ENCODE measurements around the gene PTMS.

Gene PTMS

GRCh38 chr12:6790496-6791150 is 24.5 kb downstream of the PTMS start:
- DNase-seq = no peak

- no peak for DNase-seq
Measured at GRCh38 chr12:6791931-6792520, 25.9 kb downstream of the PTMS start.

GRCh38 chr12:6792522-6793201 is 26.5 kb downstream of the PTMS start:
- no peak for DNase-seq

DNA sequence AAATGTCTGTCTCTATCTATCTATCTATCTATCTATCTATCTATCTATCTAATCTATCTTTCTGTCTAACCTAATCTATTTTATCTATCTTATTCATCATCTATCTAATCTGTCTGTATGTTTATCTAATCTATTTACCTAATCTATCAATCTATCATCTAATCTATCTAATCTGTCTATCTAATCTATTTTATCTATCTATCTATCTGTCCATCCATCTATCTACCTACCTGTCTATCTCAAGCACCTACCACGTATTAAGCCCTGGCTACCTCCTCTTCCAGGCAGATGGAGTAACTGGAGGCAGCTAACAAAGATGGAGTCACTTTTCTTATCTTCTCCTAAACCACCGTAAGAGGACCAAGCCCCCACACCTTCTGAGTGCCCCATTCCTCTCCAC is 28.9 kb downstream of the PTMS start:
- DNase-seq = no peak

DNA sequence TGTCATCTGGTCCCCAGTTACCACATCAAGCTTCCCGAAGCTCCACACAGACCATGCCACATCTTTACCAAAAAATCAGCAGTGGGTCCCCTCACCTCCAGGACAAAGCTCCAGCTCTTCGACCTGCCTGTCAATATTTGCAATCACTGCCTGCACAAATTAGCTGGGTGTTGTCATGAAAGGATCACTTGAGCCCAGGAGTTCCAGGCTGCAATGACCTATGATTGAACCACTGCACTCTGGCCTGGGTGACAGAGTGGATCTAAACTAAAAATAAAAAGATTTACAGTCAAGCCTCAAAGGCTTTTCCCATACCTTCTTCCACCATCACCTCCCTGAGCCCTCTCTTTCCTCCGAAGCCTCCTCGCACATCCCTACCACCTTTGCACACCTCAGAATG is 30.4 kb downstream of the PTMS start:
- no peak for DNase-seq

DNA sequence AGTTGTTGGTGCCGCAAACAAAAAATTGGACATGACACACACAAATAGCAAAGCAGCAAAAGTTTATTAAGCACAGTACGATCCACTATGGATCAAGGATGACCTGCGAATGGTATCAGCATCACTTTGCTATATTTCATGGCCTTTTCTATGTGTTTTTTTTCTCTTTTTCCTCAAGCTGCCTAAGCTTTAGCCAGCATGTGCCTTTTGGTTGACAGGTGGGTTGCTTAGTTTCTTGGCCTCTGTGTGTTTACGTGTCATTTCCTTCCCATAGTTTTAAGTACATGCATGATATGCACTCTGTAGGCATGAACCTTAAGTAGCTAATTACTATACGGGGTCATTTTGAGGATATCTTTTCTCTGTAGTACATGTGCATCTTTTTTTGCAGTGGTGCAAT is 33.0 kb downstream of the PTMS start:
- DNase-seq = no peak

DNA sequence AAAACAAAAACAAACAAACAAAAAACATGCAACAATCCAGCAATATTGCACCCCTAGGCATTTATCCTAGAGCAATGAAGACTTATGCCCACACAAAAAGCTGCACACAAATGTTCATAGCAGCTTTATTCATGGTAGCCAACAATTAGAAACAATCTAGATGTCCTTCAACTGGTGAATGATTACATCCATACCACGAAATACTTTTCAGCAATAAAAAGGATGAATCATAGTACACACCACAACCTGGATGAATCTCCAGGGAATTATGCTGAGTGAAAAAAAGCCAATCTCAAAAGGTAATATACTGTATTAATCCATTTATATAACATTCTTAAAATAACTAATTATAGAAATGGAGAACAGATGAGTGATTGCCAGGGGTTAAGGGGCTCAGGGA is 41.0 kb downstream of the PTMS start:
- DNase-seq = no peak

DNA sequence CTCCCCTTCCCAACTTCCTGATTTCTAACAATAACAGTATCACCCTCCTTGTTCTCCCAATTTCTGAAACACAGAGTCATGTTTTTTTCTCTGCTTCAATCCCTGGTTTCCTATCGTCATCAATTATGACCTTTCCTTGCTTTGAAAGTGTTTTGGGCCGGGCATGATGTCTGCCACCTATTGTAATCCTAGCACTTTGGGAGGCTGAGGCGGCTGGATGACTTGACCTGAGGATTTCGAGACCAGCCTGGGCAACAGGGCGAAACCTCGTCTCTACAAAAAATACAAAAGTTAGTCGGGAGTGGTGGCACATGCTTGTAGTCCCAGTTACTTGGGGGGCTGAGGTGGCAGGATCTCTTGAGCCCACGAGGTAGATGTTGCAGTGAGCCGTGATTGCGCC is 42.9 kb downstream of the PTMS start:
- DNase-seq = no peak

DNA sequence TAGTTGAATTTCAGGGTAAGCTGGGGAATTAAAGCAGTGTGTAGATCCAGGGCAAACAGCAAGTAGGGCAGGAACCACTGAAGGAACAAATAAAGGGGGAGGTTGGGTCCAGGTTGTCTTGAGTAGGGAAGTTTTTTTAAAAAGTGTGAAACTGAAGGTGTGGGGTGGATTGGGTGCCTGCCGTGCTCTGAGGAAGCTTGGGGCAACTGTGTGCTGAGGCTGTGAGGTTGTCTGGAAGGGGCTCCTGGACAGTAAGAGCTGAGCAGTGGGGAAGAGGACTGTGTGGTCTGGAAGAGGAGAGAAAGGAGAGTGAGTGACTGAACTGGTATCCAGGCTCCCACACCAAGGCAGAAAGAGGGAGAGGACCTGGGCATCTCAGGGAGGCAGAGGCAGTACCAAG is 44.6 kb downstream of the PTMS start:
- DNase-seq = no peak

DNA sequence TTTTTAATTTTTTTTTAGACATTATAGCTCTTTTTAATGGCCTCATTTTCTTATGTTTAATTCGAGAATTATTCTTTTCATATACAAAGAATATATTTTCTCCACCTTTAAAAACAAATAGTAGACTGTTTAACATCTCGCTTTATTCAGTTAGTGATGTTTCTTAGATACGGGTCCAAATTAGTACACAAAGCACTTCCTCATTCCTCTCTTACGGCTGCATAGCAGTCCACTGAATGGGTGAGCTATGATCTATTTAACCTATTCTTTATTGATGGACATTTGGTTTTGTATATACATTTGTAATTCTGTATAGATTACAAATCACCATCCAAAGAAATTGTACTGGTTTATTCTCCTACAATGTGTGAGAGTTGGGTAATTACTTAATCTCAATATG is 47.2 kb downstream of the PTMS start:
- no peak for DNase-seq

DNA sequence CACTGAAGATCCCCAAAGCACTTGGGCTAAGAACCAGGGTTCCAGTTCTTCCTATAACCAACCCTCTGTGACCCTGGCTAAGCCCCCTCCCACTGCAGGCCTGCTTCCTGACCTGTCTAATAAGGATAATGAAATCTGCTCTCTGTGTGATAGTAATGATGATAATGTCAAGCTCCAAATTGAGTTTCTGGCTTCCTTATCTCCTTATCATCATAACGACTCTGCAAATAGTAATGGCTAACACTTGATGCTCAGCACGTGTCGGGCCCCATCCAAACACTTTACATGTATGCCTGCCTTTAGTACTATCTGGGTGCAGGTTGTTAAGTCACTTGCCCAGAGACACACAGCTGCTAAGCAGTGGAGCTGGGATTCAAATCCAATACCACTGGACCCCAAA is 50.4 kb downstream of the PTMS start:
- no peak for DNase-seq

DNA sequence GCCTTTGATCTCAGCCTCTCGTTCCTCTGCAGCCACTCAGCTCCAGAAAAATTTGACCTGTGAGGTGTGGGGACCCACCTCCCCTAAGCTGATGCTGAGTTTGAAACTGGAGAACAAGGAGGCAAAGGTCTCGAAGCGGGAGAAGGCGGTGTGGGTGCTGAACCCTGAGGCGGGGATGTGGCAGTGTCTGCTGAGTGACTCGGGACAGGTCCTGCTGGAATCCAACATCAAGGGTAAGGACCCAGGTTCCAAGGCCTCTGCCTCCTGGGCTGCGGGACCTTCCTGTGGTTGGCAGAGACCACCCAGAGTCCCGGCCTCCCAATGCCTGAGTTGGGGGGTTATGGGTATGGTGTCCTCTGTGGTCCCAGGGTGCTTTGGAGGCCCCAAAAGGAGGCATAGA is 50.9 kb downstream of the PTMS start:
- DNase-seq = no peak

GRCh38 chr12:6817662-6818157 is 51.5 kb downstream of the PTMS start:
- DNase-seq = no peak

- no peak for DNase-seq
Measured at GRCh38 chr12:6818222-6818621, 52.1 kb downstream of the PTMS start.

GRCh38 chr12:6818645-6819044 is 52.5 kb downstream of the PTMS start:
- no peak for DNase-seq

GRCh38 chr12:6819106-6820030 is 53.2 kb downstream of the PTMS start:
- DNase-seq = no peak

DNA sequence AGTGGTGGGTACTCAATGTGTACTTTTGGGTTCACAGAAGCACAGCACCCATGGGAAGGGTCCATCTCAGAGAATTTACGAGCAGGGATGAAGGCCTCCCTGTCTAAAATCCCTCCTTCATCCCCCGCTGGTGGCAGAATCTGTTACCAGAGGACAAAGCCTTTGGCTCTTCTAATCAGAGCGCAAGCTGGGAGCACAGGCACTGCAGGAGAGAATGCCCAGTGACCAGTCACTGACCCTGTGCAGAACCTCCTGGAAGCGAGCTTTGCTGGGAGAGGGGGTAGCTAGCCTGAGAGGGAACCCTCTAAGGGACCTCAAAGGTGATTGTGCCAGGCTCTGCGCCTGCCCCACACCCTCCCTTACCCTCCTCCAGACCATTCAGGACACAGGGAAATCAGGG is 54.0 kb downstream of the PTMS start:
- DNase-seq = no peak

Data from COR-L47 (cell line).